Tibial artery (tissue), 4 donors: ENCODE data around the gene LAMB1.

Experiments used
- DNase-seq, 2 donors: peaks; one replicate each; pipeline ENCODE4 v3.0.0-alpha.2; 2019
- H3K27ac ChIP-seq, 2 donors: fragments of 200-600 bp; sonication (generic) in 1 of 2; 1 replicate in 1 of 2; 2 replicates in 1 of 2; pipeline ENCODE4 v1.5.1; 2018 to 2019; ENCODE audit warnings: mild to moderate bottlenecking in 1 of 2
- H3K27me3 ChIP-seq, 2 donors: fragments of 200-600 bp; sonication (generic) in 1 of 2; one replicate each; pipeline versions ENCODE4 v1.5.1 to v1.6.0; 2016 to 2019
- H3K36me3 ChIP-seq, 3 donors: fragments of 200-600 bp; sonication (generic) in 2 of 3; one replicate each; pipeline ENCODE4 v1.5.1; 2016 to 2019; ENCODE audit warnings: mild to moderate bottlenecking in 2 of 3
- H3K4me1 ChIP-seq, 4 donors: fragments of 200-600 bp; sonication (generic) in 2 of 4; 1 replicate in 3 of 4; 2 replicates in 1 of 4; pipeline ENCODE4 v1.5.1; 2016 to 2019
- H3K4me3 ChIP-seq, 2 donors: fragments of 200-600 bp; sonication (generic) in 1 of 2; 1 replicate in 1 of 2; 2 replicates in 1 of 2; pipeline ENCODE4 v1.5.1; 2018 to 2019; ENCODE audit warnings: mild to moderate bottlenecking in 2 of 2
- H3K9me3 ChIP-seq, 3 donors: fragments of 200-600 bp; sonication (generic) in 1 of 3; one replicate each; pipeline ENCODE4 v1.5.1; 2016 to 2019
- intact Hi-C: fragments of 100-400 bp; cut with DNase I; formaldehyde crosslinking; loops from one replicate; pipeline ENCODE4 v1.15.0; 2023; ENCODE audit warnings: low total_unique reads
- TF ChIP-seq, protein P1 (sequence below), 2 experiments: fragments of 200-600 bp in 1 of 2; fragments of 450-650 bp in 1 of 2; IDR thresholded peaks; one replicate each; pipeline ENCODE4 v1.5.1; 2017 to 2019; ENCODE audit warnings: antibody characterized with exemption in 2 of 2, mild to moderate bottlenecking in 1 of 2, moderate library complexity in 1 of 2

LAMB1 gene

DNA sequence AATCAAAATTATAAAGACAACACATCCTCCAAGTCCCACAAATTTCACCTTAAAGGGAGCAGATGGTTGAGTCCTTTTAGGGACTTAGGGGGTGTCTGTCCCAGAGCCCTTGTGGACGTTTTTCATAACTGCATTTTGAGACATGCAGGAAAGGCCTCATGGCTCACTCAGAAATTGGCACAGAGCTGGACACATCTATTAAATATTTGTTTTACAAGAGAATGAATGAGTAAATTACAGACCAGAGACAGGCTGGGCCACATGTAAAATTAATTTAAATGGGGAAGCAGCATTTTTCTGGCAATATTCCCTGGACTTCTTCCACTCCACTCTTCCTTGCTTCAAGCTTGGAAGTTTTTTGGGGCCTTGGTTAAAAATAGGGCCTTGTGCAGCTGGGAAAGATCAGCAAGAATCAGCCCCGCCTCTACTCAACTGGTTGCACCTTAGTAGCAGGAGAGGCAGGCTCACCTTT lies 20.0 kb downstream of the LAMB1 start:
- no peak overlapping the region for H3K27ac ChIP-seq
- H3K4me3 ChIP-seq, result no peak overlapping the region
- no peaks in the 10 kb centered on the region for H3K4me1 ChIP-seq
- DNase-seq, result no peak
- H3K36me3 ChIP-seq, result peaks cover 0 to 30% (median 8%) of the 10 kb centered on the region in 3 donors
- no peaks in the 10 kb centered on the region for H3K9me3 ChIP-seq
- no peaks in the 10 kb centered on the region for H3K27me3 ChIP-seq
- intact Hi-C loops, result no loop called here
- TF ChIP-seq, protein P1, sequence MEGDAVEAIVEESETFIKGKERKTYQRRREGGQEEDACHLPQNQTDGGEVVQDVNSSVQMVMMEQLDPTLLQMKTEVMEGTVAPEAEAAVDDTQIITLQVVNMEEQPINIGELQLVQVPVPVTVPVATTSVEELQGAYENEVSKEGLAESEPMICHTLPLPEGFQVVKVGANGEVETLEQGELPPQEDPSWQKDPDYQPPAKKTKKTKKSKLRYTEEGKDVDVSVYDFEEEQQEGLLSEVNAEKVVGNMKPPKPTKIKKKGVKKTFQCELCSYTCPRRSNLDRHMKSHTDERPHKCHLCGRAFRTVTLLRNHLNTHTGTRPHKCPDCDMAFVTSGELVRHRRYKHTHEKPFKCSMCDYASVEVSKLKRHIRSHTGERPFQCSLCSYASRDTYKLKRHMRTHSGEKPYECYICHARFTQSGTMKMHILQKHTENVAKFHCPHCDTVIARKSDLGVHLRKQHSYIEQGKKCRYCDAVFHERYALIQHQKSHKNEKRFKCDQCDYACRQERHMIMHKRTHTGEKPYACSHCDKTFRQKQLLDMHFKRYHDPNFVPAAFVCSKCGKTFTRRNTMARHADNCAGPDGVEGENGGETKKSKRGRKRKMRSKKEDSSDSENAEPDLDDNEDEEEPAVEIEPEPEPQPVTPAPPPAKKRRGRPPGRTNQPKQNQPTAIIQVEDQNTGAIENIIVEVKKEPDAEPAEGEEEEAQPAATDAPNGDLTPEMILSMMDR (IDR thresholded peaks at IDR 0.05), result no peak

DNA sequence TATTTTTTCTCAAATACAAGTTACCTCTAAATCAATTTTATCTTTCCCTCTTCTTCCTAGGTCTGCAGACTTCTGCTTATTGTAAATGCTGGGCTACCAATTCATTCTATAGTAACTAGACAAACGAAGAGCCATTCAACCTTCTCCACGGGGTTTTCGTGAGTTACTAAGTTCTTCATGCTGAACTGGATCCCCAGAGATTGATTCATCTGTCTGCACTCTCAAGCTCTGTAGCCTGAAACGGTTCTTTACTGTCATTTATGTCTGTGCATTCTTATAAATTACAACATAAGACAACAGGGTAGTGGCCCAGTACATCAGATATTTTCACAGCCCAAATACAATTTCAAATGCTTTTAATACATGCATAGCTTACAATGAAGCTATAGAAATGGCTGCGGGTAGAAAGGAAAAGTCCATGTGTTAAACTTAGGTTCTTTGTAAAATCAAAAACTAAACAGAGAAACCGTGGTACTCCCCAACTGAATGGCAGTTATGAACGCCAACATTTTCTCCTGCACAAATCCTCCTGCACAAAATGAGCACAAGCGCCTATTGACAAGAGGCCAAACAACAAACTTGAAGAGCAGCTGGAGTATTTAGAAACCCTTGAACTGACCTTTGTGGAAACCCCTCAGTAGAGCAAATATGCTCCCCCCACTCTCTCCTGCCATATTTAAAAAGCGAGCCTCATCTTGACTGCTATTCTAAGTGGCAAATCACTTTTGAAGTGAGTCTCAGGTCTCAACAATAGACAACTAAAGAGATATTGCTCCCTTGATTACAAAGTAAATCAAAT lies 20.7 kb downstream of the LAMB1 start:
- no peak overlapping the region for H3K4me3 ChIP-seq
- intact Hi-C loops, result no loop called here
- no peaks in the 10 kb centered on the region for H3K27me3 ChIP-seq
- TF ChIP-seq, protein P1 (IDR thresholded peaks at IDR 0.05), result no peak
- H3K36me3 ChIP-seq, result peaks cover 0 to 27% (median 12%) of the 10 kb centered on the region in 3 donors
- H3K9me3 ChIP-seq, result no peaks in the 10 kb centered on the region
- H3K27ac ChIP-seq, result no peak overlapping the region
- no peak for DNase-seq
- no peaks in the 10 kb centered on the region for H3K4me1 ChIP-seq

DNA sequence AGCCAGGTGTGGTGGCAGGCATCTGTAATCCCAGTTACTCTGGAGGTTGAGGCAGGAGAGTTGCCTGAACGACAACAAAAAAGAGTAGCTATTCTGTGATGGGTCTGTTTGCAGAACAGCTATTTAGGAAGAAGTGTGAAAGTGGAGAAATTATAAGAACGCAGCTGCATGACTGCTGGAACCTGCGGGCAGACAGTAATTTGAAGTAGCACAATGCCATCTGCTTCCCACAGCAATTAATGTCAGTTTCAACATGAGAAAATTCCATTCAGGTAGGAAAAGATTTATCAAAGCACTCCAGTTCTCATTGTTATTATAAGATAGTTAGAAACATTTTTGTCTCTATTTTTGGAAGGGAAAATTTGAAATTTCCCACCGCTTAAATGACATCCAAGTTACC lies 21.5 kb downstream of the LAMB1 start:
- intact Hi-C loops, result no loop called here
- Histone ChIP-seq H3K9me3 (no peaks in the 10 kb centered on the region), H3K27ac (no peak overlapping the region)

DNA sequence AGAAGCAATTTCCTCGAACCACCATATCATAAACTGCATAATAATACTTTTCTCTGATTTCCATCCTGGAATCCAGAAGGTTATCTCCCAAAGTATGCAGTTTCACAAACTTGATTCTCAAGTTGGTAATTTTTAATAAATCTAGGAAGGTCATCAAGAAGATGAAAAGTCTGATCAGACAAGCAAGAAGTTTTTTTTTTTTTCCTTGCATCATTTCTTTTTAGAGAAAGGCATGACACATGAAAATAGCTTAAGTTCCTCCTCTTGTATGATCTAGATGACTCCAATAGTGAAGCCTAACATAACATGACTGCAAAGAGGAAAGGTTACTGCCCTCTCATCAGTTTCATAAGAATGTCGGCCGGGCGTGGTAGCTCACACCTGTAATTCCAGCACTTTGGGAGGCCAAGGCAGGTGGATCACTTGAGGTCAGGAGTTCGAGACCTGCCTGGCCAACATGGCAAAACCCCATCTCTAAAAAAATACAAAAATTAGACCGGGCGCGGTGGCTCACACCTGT lies 22.2 kb downstream of the LAMB1 start:
- intact Hi-C loops, result no loop called here
- no peak for DNase-seq
- H3K27me3 ChIP-seq, result no peaks in the 10 kb centered on the region
- H3K4me1 ChIP-seq, result no peaks in the 10 kb centered on the region
- H3K27ac ChIP-seq, result no peak overlapping the region
- TF ChIP-seq, protein P1 (IDR thresholded peaks at IDR 0.05), result no peak
- H3K9me3 ChIP-seq, result no peaks in the 10 kb centered on the region
- peaks cover 0 to 27% (median 12%) of the 10 kb centered on the region in 3 donors for H3K36me3 ChIP-seq
- no peak overlapping the region for H3K4me3 ChIP-seq

More for the DNA sequence above, 21.5 kb downstream of the LAMB1 start:
- Histone ChIP-seq H3K4me3 (no peak overlapping the region), H3K27me3 (no peaks in the 10 kb centered on the region), H3K36me3 (peaks cover 0 to 25% (median 12%) of the 10 kb centered on the region in 3 donors), H3K4me1 (no peaks in the 10 kb centered on the region)
- TF ChIP-seq, protein P1 (IDR thresholded peaks at IDR 0.05), result no peak
- DNase-seq, result no peak

DNA sequence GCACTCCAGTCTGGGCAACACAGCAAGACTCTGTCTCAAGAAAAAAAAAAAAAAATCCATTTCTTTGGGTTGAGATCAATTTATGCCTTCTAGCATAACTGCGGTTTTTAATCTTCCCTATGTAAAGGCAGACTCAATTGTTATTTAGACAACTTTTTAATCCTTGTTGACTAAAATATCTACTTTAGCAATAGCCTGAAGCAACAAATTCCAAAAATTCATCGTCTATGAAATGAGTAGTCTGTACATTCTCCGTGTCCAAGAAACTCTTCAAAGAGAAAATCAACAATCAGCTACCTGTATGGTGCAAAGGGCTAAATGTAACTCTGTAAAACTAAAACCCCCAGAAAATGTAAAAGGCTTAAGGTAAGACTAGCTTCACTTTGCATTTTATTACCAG lies 22.8 kb downstream of the LAMB1 start:
- peaks cover 0 to 32% (median 12%) of the 10 kb centered on the region in 3 donors for H3K36me3 ChIP-seq

More for the DNA sequence above, 22.8 kb downstream of the LAMB1 start:
- no peaks in the 10 kb centered on the region for H3K27me3 ChIP-seq
- H3K9me3 ChIP-seq, result no peaks in the 10 kb centered on the region
- no peaks in the 10 kb centered on the region for H3K4me1 ChIP-seq
- no peak for DNase-seq
- no peak overlapping the region for H3K4me3 ChIP-seq
- intact Hi-C loops, result no loop called here
- no peak overlapping the region for H3K27ac ChIP-seq
- TF ChIP-seq, protein P1 (IDR thresholded peaks at IDR 0.05), result no peak
